ENCODE measurements around the gene PAQR7.

PAQR7 gene

DNA sequence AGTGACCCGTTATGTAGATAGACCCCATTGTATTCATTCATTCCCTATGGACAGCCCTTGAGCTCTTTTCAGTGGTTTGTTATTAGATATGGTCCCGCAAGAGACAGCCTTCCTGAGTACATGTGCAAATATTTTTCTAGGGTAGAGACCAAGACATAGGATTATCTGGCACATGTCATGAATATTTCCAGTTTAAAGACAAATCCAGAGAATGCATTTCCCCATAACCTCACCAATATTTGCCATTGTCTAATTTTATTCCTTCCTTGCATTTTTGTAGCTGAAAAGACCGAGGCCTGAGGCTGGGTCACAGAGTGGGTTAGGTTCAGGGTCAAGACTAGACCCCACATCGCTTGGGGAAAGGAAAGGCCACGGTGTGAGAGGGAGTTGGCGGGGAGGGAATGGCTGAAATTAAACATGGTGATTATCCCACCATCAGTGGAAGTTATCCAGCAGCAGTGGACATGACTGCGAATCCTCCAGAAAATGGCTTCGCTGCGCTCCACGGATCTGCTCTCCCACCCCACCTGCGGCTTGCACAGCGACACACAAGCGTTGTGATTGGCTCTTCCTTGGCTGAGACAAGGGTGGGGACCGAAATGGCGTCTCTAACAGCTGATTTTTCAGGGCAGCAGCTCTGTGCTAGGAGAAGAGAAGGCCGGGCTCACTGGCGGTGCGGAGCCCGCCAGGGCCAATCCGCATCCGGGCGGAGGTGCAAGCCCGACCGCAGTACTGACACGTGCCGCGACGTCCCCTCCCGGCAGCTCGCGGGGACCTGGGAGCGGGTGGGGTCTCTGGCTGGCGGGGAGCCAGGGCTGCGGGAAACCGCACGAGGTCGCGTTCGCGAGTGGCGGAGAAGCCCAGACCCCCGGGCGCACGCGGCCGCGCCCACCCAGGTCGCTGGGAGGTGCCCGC, 46.8 kb upstream of the PAQR7 start:
- no peaks in the 10 kb centered on the region for H3K9me3 ChIP-seq (ENCODE audit: insufficient read depth, low read length)
- H3K4me2 ChIP-seq (ENCODE audit: low read length) = no peak overlapping the region
- no peak overlapping the region for H3K9ac ChIP-seq (ENCODE audit: low read length)
- H3K4me3 ChIP-seq (ENCODE audit: low read length) = no peak overlapping the region
- H3K36me3 ChIP-seq (replicated peaks; ENCODE audit: low read depth, low read length) = no peaks in the 10 kb centered on the region
- H3K27me3 ChIP-seq (ENCODE audit: low read depth, low read length) = no peaks in the 10 kb centered on the region
- no peak overlapping the region for H3K27ac ChIP-seq (ENCODE audit: low read length)
- no peaks in the 10 kb centered on the region for H3K4me1 ChIP-seq (ENCODE audit: low read length)
- no peaks in the 10 kb centered on the region for H3K79me2 ChIP-seq (ENCODE audit: low read length)
- TF ChIP-seq, protein P1, sequence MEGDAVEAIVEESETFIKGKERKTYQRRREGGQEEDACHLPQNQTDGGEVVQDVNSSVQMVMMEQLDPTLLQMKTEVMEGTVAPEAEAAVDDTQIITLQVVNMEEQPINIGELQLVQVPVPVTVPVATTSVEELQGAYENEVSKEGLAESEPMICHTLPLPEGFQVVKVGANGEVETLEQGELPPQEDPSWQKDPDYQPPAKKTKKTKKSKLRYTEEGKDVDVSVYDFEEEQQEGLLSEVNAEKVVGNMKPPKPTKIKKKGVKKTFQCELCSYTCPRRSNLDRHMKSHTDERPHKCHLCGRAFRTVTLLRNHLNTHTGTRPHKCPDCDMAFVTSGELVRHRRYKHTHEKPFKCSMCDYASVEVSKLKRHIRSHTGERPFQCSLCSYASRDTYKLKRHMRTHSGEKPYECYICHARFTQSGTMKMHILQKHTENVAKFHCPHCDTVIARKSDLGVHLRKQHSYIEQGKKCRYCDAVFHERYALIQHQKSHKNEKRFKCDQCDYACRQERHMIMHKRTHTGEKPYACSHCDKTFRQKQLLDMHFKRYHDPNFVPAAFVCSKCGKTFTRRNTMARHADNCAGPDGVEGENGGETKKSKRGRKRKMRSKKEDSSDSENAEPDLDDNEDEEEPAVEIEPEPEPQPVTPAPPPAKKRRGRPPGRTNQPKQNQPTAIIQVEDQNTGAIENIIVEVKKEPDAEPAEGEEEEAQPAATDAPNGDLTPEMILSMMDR (IDR thresholded peaks at IDR 0.05; ENCODE audit: low read depth, low read length) = no peak
- no peak for TF ChIP-seq EZH2phosphoT487 (IDR thresholded peaks at IDR 0.05; ENCODE audit: low read depth)
- H4K20me1 ChIP-seq (ENCODE audit: insufficient read depth, low read length) = no peaks in the 10 kb centered on the region
- no peak overlapping the region for H2AFZ ChIP-seq (ENCODE audit: low read depth, low read length)

DNA sequence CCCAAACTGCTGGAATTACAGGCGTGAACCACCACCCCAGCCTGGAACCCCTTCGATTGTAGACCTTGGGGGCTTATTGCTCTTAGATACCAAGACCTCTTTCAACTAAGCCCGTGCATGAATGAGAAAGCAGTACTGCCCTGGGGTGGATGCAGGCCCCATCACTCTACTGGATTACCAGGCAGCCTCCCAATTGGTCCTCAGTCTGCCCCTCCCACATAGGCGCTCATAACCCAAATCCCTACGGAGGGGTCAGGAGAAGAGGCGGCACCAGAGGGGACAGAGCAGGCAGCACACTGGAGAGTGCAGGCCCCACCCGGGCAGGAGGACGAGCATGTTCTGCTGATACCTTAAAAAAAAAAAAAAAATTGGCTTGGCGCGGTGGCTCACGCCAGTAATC, 43.1 kb upstream of the PAQR7 start:
- no peaks in the 10 kb centered on the region for H3K36me3 ChIP-seq (replicated peaks; ENCODE audit: low read depth, low read length)
- no peaks in the 10 kb centered on the region for H3K79me2 ChIP-seq (ENCODE audit: low read length)
- H3K27ac ChIP-seq (ENCODE audit: low read length) = no peak overlapping the region
- no peak overlapping the region for H3K4me3 ChIP-seq (ENCODE audit: low read length)
- no peak overlapping the region for H2AFZ ChIP-seq (ENCODE audit: low read depth, low read length)
- H3K9ac ChIP-seq (ENCODE audit: low read length) = no peak overlapping the region
- no peak for TF ChIP-seq EZH2phosphoT487 (IDR thresholded peaks at IDR 0.05; ENCODE audit: low read depth)
- TF ChIP-seq, protein P1 (IDR thresholded peaks at IDR 0.05; ENCODE audit: low read depth, low read length) = no peak
- H3K9me3 ChIP-seq (ENCODE audit: insufficient read depth, low read length) = no peaks in the 10 kb centered on the region
- no peaks in the 10 kb centered on the region for H3K27me3 ChIP-seq (ENCODE audit: low read depth, low read length)
- H3K4me2 ChIP-seq (ENCODE audit: low read length) = no peak overlapping the region
- H3K4me1 ChIP-seq (ENCODE audit: low read length) = peaks cover 12% of the 10 kb centered on the region
- H4K20me1 ChIP-seq (ENCODE audit: insufficient read depth, low read length) = no peaks in the 10 kb centered on the region

DNA sequence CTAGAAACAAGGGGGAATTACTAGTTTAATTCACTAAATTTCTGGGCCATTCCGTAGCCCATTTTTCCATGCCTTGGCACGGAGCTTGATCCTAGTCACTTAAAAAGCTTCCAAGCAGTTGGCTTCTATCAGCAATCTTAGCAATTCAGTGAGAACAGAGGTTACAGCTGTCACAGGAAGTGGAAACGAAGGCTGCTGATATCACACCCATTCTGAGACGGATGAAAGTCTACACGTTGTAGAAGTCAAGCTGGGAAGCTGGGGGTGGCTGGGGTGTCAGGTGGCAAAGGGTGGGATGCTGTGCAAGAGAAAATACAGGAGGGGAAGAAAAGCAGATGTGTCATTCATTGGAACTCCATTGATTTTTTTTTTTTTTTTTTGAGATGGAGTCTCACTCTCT, 42.5 kb upstream of the PAQR7 start:
- H4K20me1 ChIP-seq (ENCODE audit: insufficient read depth, low read length) = no peaks in the 10 kb centered on the region
- no peak overlapping the region for H3K4me2 ChIP-seq (ENCODE audit: low read length)
- no peak overlapping the region for H3K4me3 ChIP-seq (ENCODE audit: low read length)
- H2AFZ ChIP-seq (ENCODE audit: low read depth, low read length) = no peak overlapping the region
- no peaks in the 10 kb centered on the region for H3K9me3 ChIP-seq (ENCODE audit: insufficient read depth, low read length)
- no peak overlapping the region for H3K27ac ChIP-seq (ENCODE audit: low read length)
- peaks cover 12% of the 10 kb centered on the region for H3K4me1 ChIP-seq (ENCODE audit: low read length)
- no peak overlapping the region for H3K9ac ChIP-seq (ENCODE audit: low read length)
- H3K27me3 ChIP-seq (ENCODE audit: low read depth, low read length) = no peaks in the 10 kb centered on the region
- no peaks in the 10 kb centered on the region for H3K36me3 ChIP-seq (replicated peaks; ENCODE audit: low read depth, low read length)
- no peaks in the 10 kb centered on the region for H3K79me2 ChIP-seq (ENCODE audit: low read length)
- TF ChIP-seq, protein P1 (IDR thresholded peaks at IDR 0.05; ENCODE audit: low read depth, low read length) = no peak
- no peak for TF ChIP-seq EZH2phosphoT487 (IDR thresholded peaks at IDR 0.05; ENCODE audit: low read depth)

DNA sequence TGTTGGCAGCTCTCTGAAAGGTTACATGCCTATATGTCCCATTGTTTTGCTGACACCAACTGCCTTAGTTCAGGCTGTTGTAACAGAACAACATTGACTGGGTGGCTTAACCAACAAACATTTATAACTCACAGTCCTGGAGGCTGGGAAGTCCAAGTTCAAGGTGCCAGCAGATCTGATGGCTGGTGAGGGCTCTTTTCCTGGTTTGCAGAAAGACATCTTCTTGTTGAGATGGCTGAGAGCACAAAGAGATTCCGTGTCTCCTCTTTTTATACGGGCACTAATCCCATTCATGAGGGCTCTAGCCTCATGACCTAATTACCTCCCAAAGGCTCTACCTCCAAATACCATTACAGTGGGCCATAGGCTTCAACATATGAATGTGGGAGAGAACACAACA, 41.0 kb upstream of the PAQR7 start:
- no peaks in the 10 kb centered on the region for H3K36me3 ChIP-seq (replicated peaks; ENCODE audit: low read depth, low read length)
- H3K4me1 ChIP-seq (ENCODE audit: low read length) = peaks cover 12% of the 10 kb centered on the region
- no peaks in the 10 kb centered on the region for H4K20me1 ChIP-seq (ENCODE audit: insufficient read depth, low read length)
- H3K27me3 ChIP-seq (ENCODE audit: low read depth, low read length) = no peaks in the 10 kb centered on the region
- H3K4me3 ChIP-seq (ENCODE audit: low read length) = no peak overlapping the region
- H3K79me2 ChIP-seq (ENCODE audit: low read length) = no peaks in the 10 kb centered on the region
- no peak overlapping the region for H3K4me2 ChIP-seq (ENCODE audit: low read length)
- no peak for TF ChIP-seq EZH2phosphoT487 (IDR thresholded peaks at IDR 0.05; ENCODE audit: low read depth)
- TF ChIP-seq, protein P1 (IDR thresholded peaks at IDR 0.05; ENCODE audit: low read depth, low read length) = no peak
- no peak overlapping the region for H3K27ac ChIP-seq (ENCODE audit: low read length)
- no peak overlapping the region for H3K9ac ChIP-seq (ENCODE audit: low read length)
- no peaks in the 10 kb centered on the region for H3K9me3 ChIP-seq (ENCODE audit: insufficient read depth, low read length)
- no peak overlapping the region for H2AFZ ChIP-seq (ENCODE audit: low read depth, low read length)
